SK-N-SH (cell line): ENCODE results near the gene F2RL3. TPM values are rescaled to one million over a fixed set of nuclear protein-coding genes. Genes with fewer than 3 reads are reported as not detected.

ENCODE experiments used
- CTCF ChIA-PET: fragments of 300-600, 350-600 bp; formaldehyde crosslinking; extraction: SDS; loops from one replicate; lab custom pipeline; 2021; lab: Yijun Ruan, JAX
- POLR2A ChIA-PET: fragments of 350-600 bp; sonication (Branson Sonifier 250); formaldehyde crosslinking; extraction: SDS; loops from one replicate; lab custom pipeline; 2020; ENCODE audit warnings: antibody characterized with exemption, inconsistent platforms; lab: Yijun Ruan, JAX
- DNase-seq: peaks from one replicate; pipeline ENCODE4 v3.0.0; 2012
- H2AFZ ChIP-seq: fragments of 200-600 bp; sonication (generic); 2 replicates; pipeline ENCODE4 v1.8.1; 2016; ENCODE audit warnings: antibody characterized with exemption, mild to moderate bottlenecking, low read depth
- H3F3A ChIP-seq: fragments of 200-600 bp; sonication (generic); replicated peaks from 2 replicates; pipeline ENCODE3; 2016; ENCODE audit warnings: antibody characterized with exemption, mild to moderate bottlenecking; ENCODE audit not compliant: insufficient read depth
- H3K27ac ChIP-seq, 2 experiments: fragments of 200-500 bp in 1 of 2; fragments of 200-600 bp in 1 of 2; sonication (Bioruptor generic) in 1 of 2; sonication (generic), shearing (Covaris generic) in 1 of 2; 2 replicates each; pipeline versions ENCODE4 v1.5.1 to v1.6.1; 2014 to 2016; ENCODE audit warnings: low read depth in 2 of 2, inconsistent platforms in 1 of 2, low read length in 1 of 2, mild to moderate bottlenecking in 1 of 2, mixed read lengths in 1 of 2
- H3K27me3 ChIP-seq: fragments of 200-600 bp; sonication (generic), shearing (Covaris generic); 2 replicates; pipeline ENCODE4 v1.6.1; 2016; ENCODE audit warnings: mixed run types; ENCODE audit not compliant: insufficient read depth
- H3K36me3 ChIP-seq, 2 experiments: fragments of 200-500 bp in 1 of 2; fragments of 200-600 bp in 1 of 2; sonication (Bioruptor generic) in 1 of 2; sonication (generic) in 1 of 2; replicated peaks in 1 of 2; 2 replicates each; pipeline versions ENCODE3 to v1.5.1; 2014 to 2016; ENCODE audit warnings: low read length in 1 of 2, mild to moderate bottlenecking in 1 of 2; ENCODE audit not compliant: insufficient read depth in 2 of 2, control insufficient read depth in 1 of 2
- H3K4me1 ChIP-seq, 2 experiments: fragments of 200-500 bp in 1 of 2; fragments of 200-600 bp in 1 of 2; sonication (Bioruptor generic) in 1 of 2; sonication (generic), shearing (Covaris generic) in 1 of 2; 2 replicates each; pipeline versions ENCODE4 v1.5.1 to v1.6.1; 2014 to 2016; ENCODE audit warnings: low read depth in 1 of 2, low read length in 1 of 2, mixed run types in 1 of 2; ENCODE audit not compliant: insufficient read depth in 2 of 2, control insufficient read depth in 1 of 2
- H3K4me2 ChIP-seq: fragments of 200-600 bp; sonication (generic), shearing (Covaris generic); 2 replicates; pipeline ENCODE4 v1.6.1; 2017; ENCODE audit warnings: mixed run types
- H3K4me3 ChIP-seq, 2 experiments: fragments of 200-500 bp in 1 of 2; fragments of 200-600 bp in 1 of 2; sonication (Bioruptor generic) in 1 of 2; sonication (generic), shearing (Covaris generic) in 1 of 2; 2 replicates each; pipeline versions ENCODE4 v1.5.1 to v1.8.1; 2014 to 2016; ENCODE audit warnings: low read depth in 2 of 2, inconsistent platforms in 1 of 2, low read length in 1 of 2, mild to moderate bottlenecking in 1 of 2, mixed read lengths in 1 of 2, moderate library complexity in 1 of 2
- H3K79me2 ChIP-seq: fragments of 200-600 bp; sonication (generic); 2 replicates; pipeline ENCODE4 v1.8.1; 2017; ENCODE audit warnings: mild to moderate bottlenecking; ENCODE audit not compliant: insufficient read depth
- H3K9ac ChIP-seq: fragments of 200-600 bp; sonication (generic); 2 replicates; pipeline ENCODE4 v1.6.1; 2017; ENCODE audit warnings: mixed run types
- H3K9me2 ChIP-seq: fragments of 200-600 bp; sonication (generic); 2 replicates; pipeline ENCODE4 v1.6.1; 2017; ENCODE audit warnings: mixed run types
- H3K9me3 ChIP-seq: fragments of 200-600 bp; sonication (generic); 2 replicates; pipeline ENCODE4 v1.6.1; 2017; ENCODE audit warnings: mixed run types, mild to moderate bottlenecking, moderate library complexity
- H4K20me1 ChIP-seq: fragments of 200-600 bp; sonication (generic); 2 replicates; pipeline ENCODE4 v1.6.1; 2017; ENCODE audit warnings: mild to moderate bottlenecking, mixed run types; ENCODE audit not compliant: insufficient read depth
- CTCF ChIP-seq: fragments of 200-600 bp; sonication (generic); IDR thresholded peaks from 2 replicates; pipeline ENCODE4 v1.6.1; 2017; ENCODE audit warnings: antibody characterized with exemption, mild to moderate bottlenecking, moderate library complexity
- ELF1 ChIP-seq: IDR thresholded peaks from 2 replicates; pipeline ENCODE4 v1.4.0; 2012
- EZH2phosphoT487 ChIP-seq: fragments of 200-600 bp; sonication (generic); IDR thresholded peaks from 2 replicates; pipeline ENCODE4 v1.6.1; 2017; ENCODE audit warnings: low read depth, mixed run types, mild to moderate bottlenecking, antibody characterized with exemption, moderate library complexity, borderline replicate concordance
- FOXJ3 ChIP-seq: sonication (generic); formaldehyde crosslinking; IDR thresholded peaks from 2 replicates; pipeline ENCODE4 v1.5.1; 2020; ENCODE audit warnings: mild to moderate bottlenecking, missing genetic modification reagents
- GABPA ChIP-seq: IDR thresholded peaks from 2 replicates; pipeline ENCODE4 v1.4.0; 2012; ENCODE audit warnings: low read depth, mild to moderate bottlenecking
- IRF3 ChIP-seq: fragments of 150-350 bp; IDR thresholded peaks from 2 replicates; pipeline ENCODE4 v1.6.1; 2016; ENCODE audit warnings: mild to moderate bottlenecking, low read depth, low read length
- JUND ChIP-seq: IDR thresholded peaks from 2 replicates; pipeline ENCODE4 v1.4.0; 2012
- NFIC ChIP-seq: IDR thresholded peaks from 2 replicates; pipeline ENCODE4 v1.4.0; 2012; ENCODE audit warnings: borderline replicate concordance
- NRF1 ChIP-seq: IDR thresholded peaks from 2 replicates; pipeline ENCODE4 v1.6.1; 2012; ENCODE audit warnings: low read depth, mild to moderate bottlenecking, low read length
- REST ChIP-seq: IDR thresholded peaks from 2 replicates; pipeline ENCODE4 v1.6.1; 2012; ENCODE audit warnings: mild to moderate bottlenecking, low read depth, low read length, moderate library complexity
- RFX5 ChIP-seq: IDR thresholded peaks from 2 replicates; pipeline ENCODE4 v1.6.1; 2012; ENCODE audit warnings: mild to moderate bottlenecking, improper control_type of control experiment, low read length
- SIN3A ChIP-seq: IDR thresholded peaks from 2 replicates; pipeline ENCODE4 v1.6.1; 2012; ENCODE audit warnings: low read depth, mild to moderate bottlenecking, low read length, moderate library complexity, borderline replicate concordance
- TCF12 ChIP-seq: IDR thresholded peaks from 2 replicates; pipeline ENCODE4 v1.4.0; 2012
- YY1 ChIP-seq: IDR thresholded peaks from 2 replicates; pipeline ENCODE4 v1.4.0; 2012; ENCODE audit warnings: low read depth, mild to moderate bottlenecking
- ZBTB33 ChIP-seq: IDR thresholded peaks from 2 replicates; pipeline ENCODE4 v1.4.0; 2012; ENCODE audit warnings: low read depth, borderline replicate concordance
- WGBS: methylation state at CpG from one replicate; pipeline ENCODE4 v1.1.6; 2017; ENCODE audit warnings: low lambda C conversion rate; 5-methylcytosine and 5-hydroxymethylcytosine counted together
- polyA plus RNA-seq, 3 experiments: library from polyadenylated mRNA; depleted of rRNA; stranded (reverse); fragments of >200 nt; gene quantifications; 2 replicates each; pipeline ENCODE4 v1.2.3, GENCODE V29; 2012

F2RL3 gene
- polyA plus RNA-seq, 1 of the 3 experiments (the other 2 are of a cell fraction) = not detected

GRCh38 chr19:16894080-16894479 is 5.3 kb downstream of the F2RL3 start (continued):
- TF ChIP-seq GABPA (no peak), REST (no peak), CTCF (no peak)

- Histone ChIP-seq H3K9ac (no peak overlapping the region), H3K9me2 (no peaks in the 10 kb centered on the region), H3K36me3 (no peaks in the 10 kb centered on the region), H2AFZ (no peak overlapping the region), H3K27me3 (no peaks in the 10 kb centered on the region), H3K4me2 (no peak overlapping the region), H3K79me2 (no peaks in the 10 kb centered on the region), H3K27ac (no peak overlapping the region), H3K4me3 (no peak overlapping the region; a peak in 1 of 4 replicates), H3K4me1 (peaks cover 0 to 4% of the 10 kb centered on the region in 2 experiments; a peak in 1 of 4 replicates), H3F3A (no peaks in the 10 kb centered on the region), H4K20me1 (no peaks in the 10 kb centered on the region), H3K9me3 (no peaks in the 10 kb centered on the region)
- DNase-seq = no peak
- WGBS = 77% methylated on average over 29 of the region's 30 CpGs
- no peak for TF ChIP-seq CTCF
- no peak for TF ChIP-seq FOXJ3 (CRISPR knock-in tag)
- TF ChIP-seq ZBTB33 = no peak
- TF ChIP-seq EZH2phosphoT487 = no peak
- TF ChIP-seq ELF1 = no peak
- no peak for TF ChIP-seq TCF12
- no peak for TF ChIP-seq SIN3A
- TF ChIP-seq NFIC = no peak
- TF ChIP-seq YY1 = no peak
- TF ChIP-seq RFX5 = no peak
- no peak for TF ChIP-seq JUND
- no peak for TF ChIP-seq IRF3
- no peak for TF ChIP-seq NRF1
- ChIA-PET CTCF (interaction anchor here (0.9 to 1.1 kb wide), 2 partner anchors 26 to 451 kb away, joined by 3 read pairs; no protein-coding TSS in a partner anchor), POLR2A (no interaction called here)
Observed at GRCh38 chr19:16895467-16896145, 6.8 kb downstream of the F2RL3 start.
